GM10847 (cell line): ENCODE measurements around the gene ADORA1.

Experiments
- POLR2A ChIP-seq: IDR thresholded peaks from 2 replicates; pipeline ENCODE4 v1.6.1; 2011; ENCODE audit not compliant: insufficient read length; ENCODE audit errors: extremely low read depth

ADORA1 gene

GRCh38 chr1:203185061-203185461 lies 57.5 kb downstream of the ADORA1 start:
- TF ChIP-seq POLR2A = no peak

- TF ChIP-seq POLR2A = no peak
These were observed 58.1 kb downstream of the ADORA1 start for GRCh38 chr1:203185585-203185984.

- TF ChIP-seq POLR2A = no peak
These were observed 58.5 kb downstream of the ADORA1 start for GRCh38 chr1:203186091-203186445.

- TF ChIP-seq POLR2A = no peak
These were observed 59.1 kb downstream of the ADORA1 start, which contains the start of gene CHI3L1 for GRCh38 chr1:203186446-203187303. TSS of gene CHI3L1 (minus strand) at chr1:203186704. CDS start at chr1:203186623, 81 bp downstream.

GRCh38 chr1:203187304-203187685 lies 59.8 kb downstream of the ADORA1 start:
- TF ChIP-seq POLR2A = no peak

- no peak for TF ChIP-seq POLR2A
These were observed 60.3 kb downstream of the ADORA1 start for GRCh38 chr1:203187689-203188264.

GRCh38 chr1:203188686-203189232 lies 61.2 kb downstream of the ADORA1 start:
- TF ChIP-seq POLR2A = no peak

GRCh38 chr1:203189951-203190352 lies 62.4 kb downstream of the ADORA1 start:
- no peak for TF ChIP-seq POLR2A

- TF ChIP-seq POLR2A = no peak
These were observed 63.4 kb downstream of the ADORA1 start for GRCh38 chr1:203190949-203191348.

GRCh38 chr1:203196371-203196770 lies 68.8 kb downstream of the ADORA1 start:
- no peak for TF ChIP-seq POLR2A

GRCh38 chr1:203197625-203198024 lies 70.1 kb downstream of the ADORA1 start:
- no peak for TF ChIP-seq POLR2A

GRCh38 chr1:203199002-203199401 lies 71.5 kb downstream of the ADORA1 start:
- no peak for TF ChIP-seq POLR2A

GRCh38 chr1:203199481-203199815 lies 71.9 kb downstream of the ADORA1 start:
- no peak for TF ChIP-seq POLR2A

- no peak for TF ChIP-seq POLR2A
These were observed 72.5 kb downstream of the ADORA1 start for GRCh38 chr1:203199816-203200571.

GRCh38 chr1:203200916-203201315 lies 73.4 kb downstream of the ADORA1 start:
- no peak for TF ChIP-seq POLR2A
